Measurements from ENCODE around the gene NUMB.

The NUMB gene

DNA sequence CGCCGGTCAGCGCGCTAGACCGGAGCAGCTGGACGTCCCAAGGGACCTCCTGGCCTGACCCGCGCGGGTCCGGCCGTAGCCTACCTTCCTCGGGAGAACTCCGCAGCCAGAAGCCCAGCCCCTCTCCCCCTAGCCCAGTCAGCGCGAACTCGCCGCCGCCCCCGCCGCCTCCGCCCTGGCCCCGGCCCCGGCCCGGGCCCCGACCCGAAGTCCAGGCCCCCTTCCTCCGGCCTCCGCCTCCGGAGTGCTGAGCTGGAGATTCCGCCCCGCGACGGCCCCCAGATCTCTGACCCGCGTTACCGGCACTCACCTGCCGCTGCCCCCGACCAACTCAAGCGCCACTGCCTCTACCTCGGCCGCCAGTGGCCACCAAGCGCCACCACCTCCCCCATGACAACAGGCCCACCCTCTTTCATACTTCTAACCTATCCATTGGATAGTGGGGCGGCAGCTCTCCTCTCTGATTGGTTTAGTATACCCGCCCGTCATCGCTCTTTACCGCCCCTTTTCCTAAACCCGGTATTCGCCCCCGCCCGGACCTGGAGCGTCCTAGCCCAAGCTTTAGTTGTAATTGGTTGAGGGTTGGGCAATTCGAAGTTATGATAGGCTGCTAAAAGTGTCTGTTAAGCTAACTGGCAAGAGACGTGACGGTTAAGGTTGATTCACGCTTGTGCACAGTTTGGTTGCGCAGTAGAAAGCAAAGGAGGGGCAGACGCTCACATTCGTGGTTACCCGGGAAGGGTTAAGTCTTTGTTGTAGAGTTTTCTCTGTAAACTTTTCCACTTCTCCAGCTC is at the start of gene NUMB:
Gene NUMB, minus strand, starts transcription at position 364 of the 794 bp plus-strand sequence. CDS start 102,795 bp downstream, outside the sequence.
- DNase-seq, result peak; percentile 100

DNA sequence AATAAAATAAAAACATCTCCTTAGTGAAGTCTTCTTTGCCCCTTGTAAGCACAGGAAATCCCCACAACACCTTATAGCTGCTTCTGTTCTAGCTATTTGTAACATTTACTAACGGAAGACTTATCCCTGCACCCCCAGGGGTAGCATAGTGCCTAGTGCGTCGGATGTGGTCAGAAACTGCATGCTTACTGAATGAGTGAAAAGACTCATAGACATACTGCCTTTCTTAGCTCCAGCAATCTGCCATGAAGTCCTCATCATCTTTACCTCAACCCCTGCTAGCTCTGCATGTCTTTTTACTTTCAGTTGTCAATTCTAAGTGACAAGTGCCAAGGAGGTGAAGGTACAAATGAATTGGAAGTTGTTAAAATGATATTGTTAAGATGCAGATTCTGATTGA is 45.3 kb upstream of the NUMB start:
- DNase-seq, result no peak

DNA sequence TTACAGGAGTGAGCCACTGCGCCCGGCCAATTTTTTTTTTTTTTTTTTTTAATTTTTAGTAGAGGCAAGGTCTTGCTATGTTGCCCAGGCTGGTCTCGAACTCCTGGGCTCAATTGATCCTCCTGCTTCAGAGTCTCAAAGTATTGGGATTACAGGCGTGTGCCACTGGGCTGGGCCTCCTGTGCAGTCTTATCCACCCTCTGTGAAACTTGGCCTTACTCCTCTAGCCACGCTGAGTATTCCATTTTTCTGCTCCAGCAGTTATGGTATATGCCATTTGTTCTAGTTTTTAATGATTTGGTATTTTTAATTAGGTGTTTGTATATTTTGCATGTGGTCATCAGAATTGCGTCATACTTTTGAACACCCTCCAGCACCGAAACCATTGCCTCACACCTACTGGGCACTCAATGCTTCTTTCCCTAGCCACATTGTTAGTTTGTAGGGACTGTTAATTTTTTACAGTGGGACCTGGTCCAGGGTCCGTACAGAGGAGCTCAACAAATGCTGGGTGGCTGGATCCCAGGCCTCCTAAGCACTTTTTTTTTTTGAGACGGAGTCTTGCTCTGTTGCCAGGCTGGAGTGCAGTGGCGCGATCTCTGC is 43.8 kb upstream of the NUMB start:
- no peak for DNase-seq

DNA sequence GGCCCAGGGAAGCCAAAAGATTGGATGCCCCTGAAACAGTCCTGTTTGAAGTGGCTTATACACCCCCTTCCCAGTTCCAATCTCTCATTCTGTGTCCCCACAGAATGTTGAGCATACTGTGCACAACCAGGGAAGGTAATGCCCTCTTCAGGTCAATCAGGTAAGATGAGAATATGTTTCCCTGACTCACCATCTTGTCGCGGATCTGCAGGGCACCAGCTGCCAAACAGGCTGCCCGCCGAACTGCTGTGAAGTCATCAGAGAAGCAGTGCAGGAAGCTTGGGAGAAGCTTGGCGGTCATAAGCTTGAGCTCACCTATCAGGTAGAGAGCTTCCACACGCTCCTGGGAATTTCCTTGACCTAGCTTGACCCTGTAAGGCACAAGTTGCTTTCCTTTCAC is 42.0 kb upstream of the NUMB start:
- no peak for DNase-seq

- DNase-seq, result no peak
Observed at GRCh38 chr14:73494593-73494992, 36.2 kb upstream of the NUMB start.

DNA sequence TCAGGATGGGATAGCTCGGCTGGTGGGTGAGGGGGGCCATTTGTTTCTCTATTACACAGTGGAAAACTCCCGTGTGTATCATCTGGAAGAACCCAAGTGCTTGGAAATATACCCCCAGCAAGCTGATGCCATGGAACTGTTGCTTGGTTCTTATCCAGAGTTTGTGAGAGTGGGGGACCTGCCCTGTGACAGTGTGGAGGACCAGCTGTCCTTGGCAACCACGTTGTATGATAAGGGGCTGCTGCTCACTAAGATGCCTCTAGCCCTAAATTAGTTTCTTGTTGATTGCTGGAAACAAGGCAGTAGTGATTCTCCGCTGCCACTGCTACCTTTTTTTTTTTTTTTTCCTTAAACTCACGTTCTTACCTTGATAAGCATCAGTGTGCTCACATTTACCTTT is 34.3 kb upstream of the NUMB start:
- no peak for DNase-seq

DNA sequence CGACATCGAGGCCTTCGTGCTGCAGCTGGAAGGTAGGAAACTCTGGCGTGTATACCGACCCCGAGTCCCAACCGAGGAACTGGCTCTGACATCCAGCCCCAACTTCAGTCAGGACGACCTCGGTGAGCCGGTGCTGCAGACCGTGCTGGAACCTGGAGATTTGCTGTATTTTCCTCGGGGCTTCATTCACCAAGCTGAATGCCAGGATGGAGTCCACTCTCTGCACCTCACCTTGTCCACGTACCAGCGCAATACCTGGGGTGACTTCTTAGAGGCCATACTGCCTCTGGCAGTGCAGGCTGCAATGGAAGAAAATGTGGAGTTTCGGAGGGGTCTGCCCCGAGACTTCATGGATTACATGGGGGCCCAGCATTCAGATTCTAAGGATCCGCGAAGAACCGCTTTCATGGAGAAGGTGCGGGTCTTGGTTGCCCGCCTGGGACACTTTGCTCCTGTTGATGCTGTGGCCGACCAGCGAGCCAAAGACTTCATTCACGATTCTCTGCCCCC is 33.8 kb upstream of the NUMB start:
- DNase-seq, result no peak

GRCh38 chr14:73491256-73492042 is 33.1 kb upstream of the NUMB start:
- DNase-seq, result peak; percentile 34

GRCh38 chr14:73489481-73490175 is 31.3 kb upstream of the NUMB start:
- DNase-seq, result no peak

DNA sequence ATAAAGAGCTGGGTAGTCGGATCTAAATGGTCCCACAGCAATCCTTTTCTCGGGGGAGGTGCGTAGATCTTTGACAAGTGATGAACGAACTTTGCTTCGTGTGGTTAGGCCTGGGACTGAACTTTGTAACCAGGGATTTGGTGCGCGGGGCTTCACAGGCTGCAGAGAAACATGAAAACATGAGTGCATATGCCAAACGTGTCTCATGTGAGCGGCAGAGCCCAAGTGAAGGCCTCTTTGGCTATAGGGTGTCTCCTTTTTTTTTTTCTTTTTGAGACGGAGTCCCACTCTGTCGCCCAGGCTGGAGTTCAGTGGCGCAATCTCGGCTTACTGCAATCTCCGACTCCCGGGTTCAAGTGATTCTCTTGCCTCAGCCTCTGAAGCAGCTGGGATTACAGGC is 20.3 kb upstream of the NUMB start:
- no peak for DNase-seq

DNA sequence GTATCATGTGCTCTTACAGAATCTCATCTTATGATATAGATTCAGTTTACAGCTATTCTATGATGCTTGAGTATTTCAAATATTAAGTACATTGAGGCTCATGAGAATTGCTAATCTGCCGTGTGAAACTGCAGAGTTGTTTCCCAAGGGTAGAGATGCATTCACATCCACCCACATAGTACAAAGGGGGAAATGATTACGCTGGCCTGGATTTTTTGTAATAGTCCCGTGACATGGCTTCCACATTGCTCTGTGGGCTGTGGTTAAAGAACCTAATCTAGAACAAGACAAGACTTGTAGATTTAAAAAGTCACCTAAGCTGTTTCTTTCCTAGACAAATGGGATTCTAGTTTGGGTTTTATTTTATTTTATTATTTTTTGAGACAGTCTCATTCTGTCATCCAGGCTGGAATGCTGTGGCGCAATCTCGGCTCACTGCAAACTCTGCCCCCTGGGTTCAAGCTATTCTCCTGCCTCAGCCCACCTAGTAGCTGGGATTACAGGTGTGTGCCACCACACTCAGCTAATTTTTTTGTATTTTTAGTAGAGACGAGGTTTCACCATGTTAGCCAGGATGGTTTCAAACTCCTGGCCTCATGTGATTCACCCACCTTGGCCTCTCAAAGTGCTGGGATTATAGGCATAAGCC is 19.4 kb upstream of the NUMB start:
- DNase-seq, result no peak

DNA sequence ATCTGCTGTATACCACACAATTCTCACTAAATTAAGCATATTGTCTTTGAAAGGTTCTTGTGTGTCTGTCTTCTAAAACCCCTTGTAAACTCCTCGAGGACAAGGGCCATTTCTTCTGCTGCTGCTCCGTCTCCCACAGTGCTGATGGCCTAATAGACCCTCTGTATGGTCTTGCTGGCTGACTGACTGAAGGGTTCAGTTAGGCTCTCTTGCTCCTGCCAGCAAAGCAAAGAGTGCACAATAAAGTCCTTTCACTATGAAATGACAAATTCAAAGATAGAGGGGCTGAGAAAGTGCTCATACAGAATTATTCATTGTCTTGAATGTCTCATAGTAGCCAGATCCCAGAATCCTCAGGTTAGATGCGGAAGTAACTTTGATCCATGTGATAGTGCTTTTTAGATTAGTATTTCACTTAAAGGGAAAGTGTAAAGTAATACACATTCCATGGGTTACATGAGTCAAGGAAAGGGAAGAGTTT is 18.1 kb upstream of the NUMB start:
- DNase-seq, result peak; percentile 25

DNA sequence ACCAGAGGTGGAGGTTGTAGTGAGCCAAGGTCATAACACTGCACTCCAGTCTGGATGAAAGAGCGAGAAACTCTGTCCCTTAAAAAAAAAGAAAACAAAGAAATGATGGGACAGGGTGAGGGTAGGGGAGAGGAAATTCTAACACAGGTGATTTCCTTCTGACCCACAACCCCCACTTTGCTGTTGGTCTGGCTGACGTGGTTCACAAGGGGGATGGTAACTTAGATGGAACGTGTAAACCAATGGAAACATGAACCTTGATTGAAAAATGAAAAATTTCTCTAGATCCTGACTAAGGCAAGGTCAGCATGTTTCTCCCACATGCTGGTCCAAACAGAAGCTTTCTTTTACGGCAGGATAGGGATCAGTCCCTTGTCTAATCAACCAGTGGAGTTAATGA is 16.6 kb upstream of the NUMB start:
- DNase-seq, result no peak

DNA sequence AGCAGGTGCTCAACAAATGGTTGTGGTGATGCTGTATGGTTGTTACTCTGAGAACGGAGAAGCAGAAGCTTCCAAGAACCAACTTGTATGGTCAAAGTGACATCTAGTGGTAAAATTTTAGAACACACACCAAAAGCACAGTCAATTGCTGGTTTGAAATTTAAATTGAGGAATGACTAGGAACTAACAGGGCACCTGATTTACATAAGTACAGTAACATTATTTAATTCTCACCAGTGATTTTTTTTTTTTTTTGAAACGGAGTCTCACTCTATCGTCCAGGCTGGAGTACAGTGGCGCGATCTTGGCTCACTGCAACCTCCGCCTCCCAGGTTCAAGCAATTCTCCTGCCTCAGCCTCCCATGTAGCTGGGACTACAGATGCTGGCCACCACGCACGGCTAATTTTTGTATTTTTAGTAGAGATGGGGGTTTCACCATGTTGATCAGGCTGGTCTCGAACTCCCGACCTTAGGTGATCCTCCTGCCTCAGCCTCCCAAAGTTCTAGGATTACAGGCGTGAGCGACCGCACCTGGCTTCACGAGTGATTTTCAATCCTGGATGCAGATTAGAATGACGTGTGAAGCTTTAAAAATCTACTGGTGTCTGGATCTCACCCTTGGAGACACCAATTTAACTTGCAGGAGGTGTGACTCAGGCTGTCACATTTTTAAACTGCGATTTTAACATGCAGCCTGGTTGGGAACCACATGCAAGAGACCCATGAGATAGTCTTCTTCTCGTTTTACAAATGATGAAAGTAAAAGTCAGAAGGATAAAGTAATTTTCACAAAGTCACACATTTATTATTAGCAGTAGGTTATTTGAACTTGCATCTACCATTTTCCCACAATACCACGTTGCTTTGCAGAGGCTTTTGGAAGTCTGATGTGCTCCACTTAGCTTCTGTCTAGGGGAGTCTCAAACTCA is 14.1 kb upstream of the NUMB start:
- DNase-seq, result peak; percentile 65

GRCh38 chr14:73471582-73472184 is 13.3 kb upstream of the NUMB start:
- DNase-seq, result no peak

- no peak for DNase-seq
Observed at GRCh38 chr14:73468828-73469375, 10.6 kb upstream of the NUMB start.

- DNase-seq, result no peak
Observed at GRCh38 chr14:73467800-73468199, 9.5 kb upstream of the NUMB start.

DNA sequence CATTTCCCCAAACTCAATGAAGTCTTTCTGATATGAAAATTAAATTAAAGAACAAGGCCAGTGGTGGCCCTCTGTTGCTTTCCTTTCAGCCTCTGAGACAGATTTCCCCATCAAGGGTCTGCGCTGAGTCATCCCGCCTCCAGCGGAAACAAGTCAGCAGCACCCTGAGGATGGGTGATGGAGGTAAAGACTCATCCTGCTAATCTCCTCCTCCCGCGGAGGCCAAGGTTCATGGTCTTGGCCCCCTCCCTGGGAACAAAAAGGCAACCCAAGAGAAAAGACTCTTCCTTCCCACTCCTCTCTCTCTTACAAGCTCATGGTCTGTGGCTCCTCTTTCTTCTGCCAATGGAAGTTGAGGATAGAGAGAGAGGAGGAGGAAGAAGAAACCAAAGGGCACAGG is 9.0 kb upstream of the NUMB start:
- DNase-seq, result no peak

- DNase-seq, result no peak
Observed at GRCh38 chr14:73466861-73467260, 8.5 kb upstream of the NUMB start.

GRCh38 chr14:73465823-73466532 is 7.6 kb upstream of the NUMB start:
- DNase-seq, result no peak
